ENCODE measurements around the gene IHH. TPM values are rescaled to one million over a fixed set of nuclear protein-coding genes. Genes with fewer than 3 reads are reported as not detected.

IHH gene
- total and polyA plus RNA-seq, 2 donors (not counting 3 experiments of a cell fraction or from before 2014, with no cell fraction given) = 0.03 TPM; not detected in 1

DNA sequence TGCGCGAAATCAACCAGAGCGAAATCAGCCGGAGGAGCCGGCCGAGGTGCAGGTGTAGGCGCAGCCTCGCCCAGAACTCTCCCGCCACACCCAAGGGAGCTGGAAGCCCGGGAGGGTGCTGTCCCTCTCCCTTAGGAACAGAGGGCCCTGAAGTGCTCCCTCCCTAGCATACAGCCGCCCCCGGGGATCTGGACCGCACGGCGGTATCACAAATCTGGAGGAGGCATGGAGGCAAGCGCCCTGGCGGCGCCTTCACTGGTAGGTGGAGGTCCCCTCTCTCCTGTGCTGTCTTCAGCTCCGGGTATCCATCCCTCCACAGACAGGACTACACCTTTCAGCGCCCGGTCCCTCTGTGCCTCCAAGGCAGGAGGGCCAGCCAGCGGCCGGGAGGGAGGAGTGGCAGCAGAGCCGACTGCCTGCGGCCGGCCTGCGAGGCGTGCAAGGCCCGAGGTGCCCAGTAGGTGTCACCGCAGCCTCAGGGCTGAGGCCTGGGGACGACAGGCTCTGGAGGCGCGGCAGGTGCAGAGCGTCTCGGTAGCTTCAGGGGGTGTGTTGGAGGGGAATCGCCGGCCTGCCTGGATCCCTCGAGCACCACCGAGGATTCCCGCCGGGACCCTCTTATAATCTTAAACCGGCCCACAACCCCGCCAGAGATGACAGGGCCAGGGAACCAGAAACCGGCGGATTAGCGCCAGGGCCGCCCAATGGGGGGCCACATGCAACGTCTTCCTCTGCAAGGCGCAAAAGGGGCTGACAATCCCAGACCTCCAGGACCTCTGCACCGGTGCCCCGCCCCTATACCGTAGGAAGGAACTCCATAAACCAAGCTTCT, 2.8 kb downstream of the IHH start:
- H3K27ac ChIP-seq (ENCODE audit: insufficient read depth, low read depth, low read length) = no peak overlapping the region
- no peaks in the 10 kb centered on the region for H3K79me2 ChIP-seq (ENCODE audit: control insufficient read depth, insufficient read depth, low read length)
- H3K4me2 ChIP-seq (ENCODE audit: insufficient read depth, low read length) = no peak overlapping the region
- no TSS peak for BruUV-seq (replicated peaks)
- no peaks in the 10 kb centered on the region for H3K4me1 ChIP-seq (ENCODE audit: control insufficient read depth, extremely low read depth, insufficient read depth, low read length)
- H3K9ac ChIP-seq (replicated peaks; ENCODE audit: extremely low read depth, insufficient read depth, low read length) = no peak overlapping the region
- peaks cover 52 to 66% of the 10 kb centered on the region in 2 experiments for H3K27me3 ChIP-seq (ENCODE audit: control insufficient read depth in 2 of 2, insufficient read depth in 2 of 2, low read length in 2 of 2)
- no peaks in the 10 kb centered on the region for H3K36me3 ChIP-seq (ENCODE audit: control insufficient read depth in 2 of 2, extremely low read depth in 1 of 2, insufficient read depth in 2 of 2, low read length in 2 of 2)
- ChIA-PET CTCF (interaction anchor here (0.6 to 6.8 kb wide), 37 partner anchors 8 to 473 kb away, joined by 3 to 178 read pairs (median 4); no protein-coding TSS in a partner anchor), POLR2A (no interaction called here)
- no peak overlapping the region for H3K4me3 ChIP-seq (replicated peaks in 1 of 3; ENCODE audit: insufficient read depth in 1 of 3, low read depth in 1 of 3, low read length in 3 of 3)
- TF ChIP-seq, protein P1, sequence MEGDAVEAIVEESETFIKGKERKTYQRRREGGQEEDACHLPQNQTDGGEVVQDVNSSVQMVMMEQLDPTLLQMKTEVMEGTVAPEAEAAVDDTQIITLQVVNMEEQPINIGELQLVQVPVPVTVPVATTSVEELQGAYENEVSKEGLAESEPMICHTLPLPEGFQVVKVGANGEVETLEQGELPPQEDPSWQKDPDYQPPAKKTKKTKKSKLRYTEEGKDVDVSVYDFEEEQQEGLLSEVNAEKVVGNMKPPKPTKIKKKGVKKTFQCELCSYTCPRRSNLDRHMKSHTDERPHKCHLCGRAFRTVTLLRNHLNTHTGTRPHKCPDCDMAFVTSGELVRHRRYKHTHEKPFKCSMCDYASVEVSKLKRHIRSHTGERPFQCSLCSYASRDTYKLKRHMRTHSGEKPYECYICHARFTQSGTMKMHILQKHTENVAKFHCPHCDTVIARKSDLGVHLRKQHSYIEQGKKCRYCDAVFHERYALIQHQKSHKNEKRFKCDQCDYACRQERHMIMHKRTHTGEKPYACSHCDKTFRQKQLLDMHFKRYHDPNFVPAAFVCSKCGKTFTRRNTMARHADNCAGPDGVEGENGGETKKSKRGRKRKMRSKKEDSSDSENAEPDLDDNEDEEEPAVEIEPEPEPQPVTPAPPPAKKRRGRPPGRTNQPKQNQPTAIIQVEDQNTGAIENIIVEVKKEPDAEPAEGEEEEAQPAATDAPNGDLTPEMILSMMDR (IDR thresholded peaks at IDR 0.05; ENCODE audit: extremely low read depth in 1 of 2, insufficient read depth in 1 of 2, low read depth in 1 of 2, low read length in 2 of 2) = peak; percentile 85 to 94
- TF ChIP-seq MYC (IDR thresholded peaks at IDR 0.05; ENCODE audit: low read depth, low read length) = no peak
- TF ChIP-seq EZH2 (IDR thresholded peaks at IDR 0.05; ENCODE audit: borderline replicate concordance, low read depth, low read length, severe bottlenecking) = peak; percentile 89
- no peak for TF ChIP-seq POLR2A (IDR thresholded peaks at IDR 0.05; ENCODE audit: low read depth, low read length)
- TF ChIP-seq, protein P2, sequence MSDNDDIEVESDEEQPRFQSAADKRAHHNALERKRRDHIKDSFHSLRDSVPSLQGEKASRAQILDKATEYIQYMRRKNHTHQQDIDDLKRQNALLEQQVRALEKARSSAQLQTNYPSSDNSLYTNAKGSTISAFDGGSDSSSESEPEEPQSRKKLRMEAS (IDR thresholded peaks at IDR 0.05; ENCODE audit: insufficient read depth, insufficient read length) = no peak
- H2AFZ ChIP-seq (ENCODE audit: low read depth, low read length) = no peak overlapping the region
- dilution Hi-C loops (cut with MboI; ENCODE audit: extremely low pct_ligation_motif_present, low sequenced_read_pairs) (no loop called here), intact Hi-C loops (cut with micrococcal nuclease) (loop anchor here (1.0 to 5.0 kb wide), 6 partner anchors 47 to 240 kb away; partner anchors contain the start of gene ABCB6)
- H3K9me1 ChIP-seq (replicated peaks; ENCODE audit: control insufficient read depth, extremely low read depth, insufficient read depth, low read length) = no peaks in the 10 kb centered on the region
- FAIRE-seq (peak; percentile 83), DNase-seq (ENCODE audit: low read depth, low spot score) (peak; percentile 60)
- no peaks in the 10 kb centered on the region for H3K9me3 ChIP-seq (replicated peaks; ENCODE audit: control insufficient read depth, insufficient read depth, low read length)
- no peaks in the 10 kb centered on the region for H4K20me1 ChIP-seq (replicated peaks; ENCODE audit: control insufficient read depth, extremely low read depth, insufficient read depth, low read length)

All from endothelial cell of umbilical vein (primary cell).